HepG2 (cell line): ENCODE data around the gene PRKCE.

Source experiments
- BCL3 ChIP-seq: sonication (generic); formaldehyde crosslinking; IDR thresholded peaks from 2 replicates; pipeline ENCODE4 v1.5.1; 2020; ENCODE audit warnings: mild to moderate bottlenecking, missing genetic modification reagents, moderate library complexity
- CTCF ChIP-seq: sonication (generic); formaldehyde crosslinking; IDR thresholded peaks from 2 replicates; pipeline ENCODE4 v1.5.0; 2020; ENCODE audit warnings: mild to moderate bottlenecking, missing genetic modification reagents, moderate library complexity
- HDAC2 ChIP-seq: sonication (generic); formaldehyde crosslinking; IDR thresholded peaks from 2 replicates; pipeline ENCODE4 v1.4.0; 2020; ENCODE audit warnings: missing genetic modification reagents
- MAZ ChIP-seq, 2 experiments: sonication (generic) in 1 of 2; formaldehyde crosslinking in 1 of 2; IDR thresholded peaks; 2 replicates each; pipeline versions ENCODE4 v1.5.0 to v1.6.1; 2012 to 2020; ENCODE audit warnings: low read depth in 2 of 2, mild to moderate bottlenecking in 2 of 2, borderline replicate concordance in 1 of 2, improper control_type of control experiment in 1 of 2, low read length in 1 of 2, missing genetic modification reagents in 1 of 2, moderate library complexity in 1 of 2

GRCh38 chr2:46135228-46135855 is 483.9 kb downstream of the PRKCE start:
- TF ChIP-seq HDAC2 (CRISPR knock-in tag) (no peak), MAZ (IDR thresholded peaks at IDR 0.05; ENCODE audit: borderline replicate concordance, low read depth, low read length) (no peak), MAZ (CRISPR knock-in tag; IDR thresholded peaks at IDR 0.05; ENCODE audit: low read depth) (no peak), CTCF (CRISPR knock-in tag) (no peak), BCL3 (CRISPR knock-in tag) (no peak)
